ENCODE results near the gene AK3.

The AK3 gene

GRCh38 chr9:4680173-4680525, 60.9 kb downstream of the AK3 start:
- Histone ChIP-seq H3K27ac (peak overlapping the region; percentile 94 to 97), H3K4me3 (peak overlapping the region; percentile 79)
- TF ChIP-seq, protein P1, sequence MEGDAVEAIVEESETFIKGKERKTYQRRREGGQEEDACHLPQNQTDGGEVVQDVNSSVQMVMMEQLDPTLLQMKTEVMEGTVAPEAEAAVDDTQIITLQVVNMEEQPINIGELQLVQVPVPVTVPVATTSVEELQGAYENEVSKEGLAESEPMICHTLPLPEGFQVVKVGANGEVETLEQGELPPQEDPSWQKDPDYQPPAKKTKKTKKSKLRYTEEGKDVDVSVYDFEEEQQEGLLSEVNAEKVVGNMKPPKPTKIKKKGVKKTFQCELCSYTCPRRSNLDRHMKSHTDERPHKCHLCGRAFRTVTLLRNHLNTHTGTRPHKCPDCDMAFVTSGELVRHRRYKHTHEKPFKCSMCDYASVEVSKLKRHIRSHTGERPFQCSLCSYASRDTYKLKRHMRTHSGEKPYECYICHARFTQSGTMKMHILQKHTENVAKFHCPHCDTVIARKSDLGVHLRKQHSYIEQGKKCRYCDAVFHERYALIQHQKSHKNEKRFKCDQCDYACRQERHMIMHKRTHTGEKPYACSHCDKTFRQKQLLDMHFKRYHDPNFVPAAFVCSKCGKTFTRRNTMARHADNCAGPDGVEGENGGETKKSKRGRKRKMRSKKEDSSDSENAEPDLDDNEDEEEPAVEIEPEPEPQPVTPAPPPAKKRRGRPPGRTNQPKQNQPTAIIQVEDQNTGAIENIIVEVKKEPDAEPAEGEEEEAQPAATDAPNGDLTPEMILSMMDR (IDR thresholded peaks at IDR 0.05): no peak
- DNase-seq (ENCODE audit: low spot score): no peak

GRCh38 chr9:4679268-4680172, 61.5 kb downstream of the AK3 start, which contains the start of gene CDC37L1:
TSS of gene CDC37L1 (plus strand) at chr9:4679569. CDS start at chr9:4679768, 199 bp downstream.
- TF ChIP-seq, protein P1 (IDR thresholded peaks at IDR 0.05): peak; percentile 33
- peak; percentile 99 for DNase-seq (ENCODE audit: low spot score)
- Histone ChIP-seq H3K27ac (peak within 1 kb of the TSS; percentile 94 to 97), H3K4me3 (peak within 1 kb of the TSS; percentile 79)

GRCh38 chr9:4678679-4679267, 62.2 kb downstream of the AK3 start:
- H3K4me3 ChIP-seq: peak overlapping the region; percentile 79
- TF ChIP-seq, protein P1 (IDR thresholded peaks at IDR 0.05): no peak
- H3K27ac ChIP-seq: peak overlapping the region; percentile 94 to 97
- no peak for DNase-seq (ENCODE audit: low spot score)

GRCh38 chr9:4677392-4677791, 63.6 kb downstream of the AK3 start:
- TF ChIP-seq, protein P1 (IDR thresholded peaks at IDR 0.05): no peak
- DNase-seq (ENCODE audit: low spot score): no peak
- Histone ChIP-seq H3K4me3 (no peak overlapping the region), H3K27ac (no peak overlapping the region)

- no peak for DNase-seq (ENCODE audit: low spot score)
- no peak overlapping the region for H3K27ac ChIP-seq
- no peak overlapping the region for H3K4me3 ChIP-seq
- TF ChIP-seq, protein P1 (IDR thresholded peaks at IDR 0.05): no peak
Observed at GRCh38 chr9:4674783-4675182, 66.2 kb downstream of the AK3 start.

GRCh38 chr9:4671737-4672136, 69.3 kb downstream of the AK3 start:
- no peak overlapping the region for H3K4me3 ChIP-seq
- TF ChIP-seq, protein P1 (IDR thresholded peaks at IDR 0.05): no peak
- H3K27ac ChIP-seq: no peak overlapping the region
- DNase-seq (ENCODE audit: low spot score): no peak
